ENCODE measurements around the gene PUS10. TPM values are rescaled to one million over a fixed set of nuclear protein-coding genes. Genes with fewer than 3 reads are reported as not detected.
"Not testable (repeated sequence)": the region's sequence is repeated elsewhere in the genome, so short reads cannot be mapped to it uniquely, and the experiment has no call there.

The PUS10 gene
- total and polyA plus RNA-seq, 4 donors = 3.3 to 5.6 (median 4.7) TPM

- peak; percentile 93 for ATAC-seq (ENCODE audit: low FRiP score)
- H3K27me3 ChIP-seq (ENCODE audit: control insufficient read depth in 1 of 2, insufficient read depth in 2 of 2, low read length in 1 of 2) = no peaks in the 10 kb centered on the region
- intact Hi-C loops (cut with DNase I) = loop anchor here in 1 of 2 donors (5.0 kb wide), 1 partner anchor 50 kb away; the partner anchor contains the start of gene SANBR
- peak overlapping the region; percentile 30 to 73 for H3K27ac ChIP-seq (ENCODE audit: low read depth in 1 of 2, low read length in 2 of 2)
- H3K4me3 ChIP-seq (ENCODE audit: low read length in 2 of 2) = peak overlapping the region; percentile 95
- peaks cover 0 to 2% of the 10 kb centered on the region in 2 donors for H3K4me1 ChIP-seq (ENCODE audit: control insufficient read depth in 1 of 2, insufficient read depth in 2 of 2, low read length in 2 of 2)
- H3K9me3 ChIP-seq (ENCODE audit: control insufficient read depth, low read length) = no peaks in the 10 kb centered on the region
- no peaks in the 10 kb centered on the region for H3K36me3 ChIP-seq (ENCODE audit: control insufficient read depth in 1 of 2, insufficient read depth in 2 of 2, low read length in 1 of 2)
- WGBS, 2 donors = 0% methylated on average over 27 of the region's 27 CpGs
- peak; percentile 82 to 86 for DNase-seq
These were observed 976 bp downstream of the PUS10 start for GRCh38 chr2:61017003-61017555.

DNA sequence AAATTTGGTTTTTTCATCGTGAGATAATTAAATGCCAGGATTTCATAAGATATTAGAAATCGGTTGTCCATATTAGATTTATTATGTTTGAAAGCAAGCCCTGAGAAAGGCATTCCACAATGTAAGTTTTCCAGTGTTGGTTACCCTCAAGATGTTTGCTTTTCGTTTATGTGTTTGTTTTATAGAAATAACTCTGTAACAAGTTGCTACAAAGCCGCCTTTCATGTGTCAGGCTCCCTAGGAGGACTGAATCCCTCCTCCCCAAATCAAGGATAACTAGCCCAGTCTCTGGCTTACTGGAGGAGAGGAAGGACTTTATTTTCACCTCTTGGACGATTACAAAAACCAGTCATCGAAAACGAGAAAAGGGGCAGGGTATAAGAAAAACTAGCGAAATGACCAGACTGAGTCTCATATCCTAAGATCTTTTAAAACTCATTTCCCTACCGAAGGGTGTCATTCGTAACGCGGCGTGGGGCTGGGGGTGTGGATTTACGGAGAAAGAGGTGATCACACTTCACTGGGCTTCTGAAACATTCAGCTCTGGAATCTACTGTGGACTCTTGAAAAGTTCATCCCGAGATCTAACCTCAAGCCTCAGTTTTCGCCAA is 1.6 kb downstream of the PUS10 start:
- 1% methylated on average over 16 of the region's 16 CpGs for WGBS, 2 donors
- H3K4me1 ChIP-seq (ENCODE audit: control insufficient read depth in 1 of 2, insufficient read depth in 2 of 2, low read length in 2 of 2) = peaks cover 0 to 2% of the 10 kb centered on the region in 2 donors
- DNase-seq (no peak), ATAC-seq (ENCODE audit: low FRiP score) (no peak)
- no peaks in the 10 kb centered on the region for H3K9me3 ChIP-seq (ENCODE audit: control insufficient read depth, low read length)
- no peaks in the 10 kb centered on the region for H3K27me3 ChIP-seq (ENCODE audit: control insufficient read depth in 1 of 2, insufficient read depth in 2 of 2, low read length in 1 of 2)
- H3K4me3 ChIP-seq (ENCODE audit: low read length in 2 of 2) = peak overlapping the region; percentile 95
- H3K36me3 ChIP-seq (ENCODE audit: control insufficient read depth in 1 of 2, insufficient read depth in 2 of 2, low read length in 1 of 2) = no peaks in the 10 kb centered on the region
- intact Hi-C loops (cut with DNase I) = loop anchor here in 1 of 2 donors (5.0 kb wide), 1 partner anchor 51 kb away; the partner anchor contains the start of gene SANBR
- H3K27ac ChIP-seq (ENCODE audit: low read depth in 1 of 2, low read length in 2 of 2) = peak overlapping the region; percentile 30 to 73

DNA sequence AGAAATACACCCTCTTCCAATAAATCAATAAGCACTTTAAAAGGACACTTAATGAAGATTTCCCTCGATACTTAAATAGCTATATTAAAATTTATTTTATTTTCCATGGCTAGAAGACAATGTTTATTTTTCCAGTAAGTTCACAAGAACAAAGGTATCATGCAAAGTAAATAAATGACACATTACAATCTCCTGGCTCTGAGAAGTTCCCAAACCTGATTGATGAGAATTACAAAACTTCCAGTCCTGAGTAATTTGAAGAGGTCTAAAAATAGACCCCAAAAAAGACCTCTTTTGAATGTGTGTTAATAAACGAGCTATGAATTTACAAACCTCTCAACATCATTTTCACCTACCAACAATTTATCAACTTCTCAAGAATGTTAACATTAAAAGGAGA is 2.1 kb downstream of the PUS10 start:
- Histone ChIP-seq H3K27me3 (ENCODE audit: control insufficient read depth in 1 of 2, insufficient read depth in 2 of 2, low read length in 1 of 2) (no peaks in the 10 kb centered on the region), H3K27ac (ENCODE audit: low read depth in 1 of 2, low read length in 2 of 2) (no peak overlapping the region), H3K4me1 (ENCODE audit: control insufficient read depth in 1 of 2, insufficient read depth in 2 of 2, low read length in 2 of 2) (peaks cover 0 to 2% of the 10 kb centered on the region in 2 donors), H3K36me3 (ENCODE audit: control insufficient read depth in 1 of 2, insufficient read depth in 2 of 2, low read length in 1 of 2) (no peaks in the 10 kb centered on the region), H3K9me3 (ENCODE audit: control insufficient read depth, low read length) (no peaks in the 10 kb centered on the region), H3K4me3 (ENCODE audit: low read length in 2 of 2) (no peak overlapping the region)
- intact Hi-C loops (cut with DNase I) = loop anchor here in 1 of 2 donors (5.0 kb wide), 1 partner anchor 51 kb away; the partner anchor contains the start of gene SANBR
- ATAC-seq (ENCODE audit: low FRiP score) = no peak
- WGBS, 2 donors = 12 to 20% methylated on average over 2 of the region's 2 CpGs
- no peak for DNase-seq

- no peak for ATAC-seq (ENCODE audit: low FRiP score)
- no peak for DNase-seq
- WGBS, 2 donors = 72 to 73% methylated on average over 3 of the region's 3 CpGs
- H3K36me3 ChIP-seq (ENCODE audit: control insufficient read depth in 1 of 2, insufficient read depth in 2 of 2, low read length in 1 of 2) = no peaks in the 10 kb centered on the region
- peaks cover 0 to under 1% of the 10 kb centered on the region in 2 donors for H3K4me1 ChIP-seq (ENCODE audit: control insufficient read depth in 1 of 2, insufficient read depth in 2 of 2, low read length in 2 of 2)
- no peaks in the 10 kb centered on the region for H3K27me3 ChIP-seq (ENCODE audit: control insufficient read depth in 1 of 2, insufficient read depth in 2 of 2, low read length in 1 of 2)
- H3K27ac ChIP-seq (ENCODE audit: low read depth in 1 of 2, low read length in 2 of 2) = no peak overlapping the region
- no peak overlapping the region for H3K4me3 ChIP-seq (ENCODE audit: low read length in 2 of 2)
- H3K9me3 ChIP-seq (ENCODE audit: control insufficient read depth, low read length) = no peaks in the 10 kb centered on the region
- intact Hi-C loops (cut with DNase I) = loop anchor here in 1 of 2 donors (5.0 kb wide), 1 partner anchor 53 kb away; the partner anchor contains the start of gene SANBR
These were observed 3.3 kb downstream of the PUS10 start for GRCh38 chr2:61014763-61015162.

GRCh38 chr2:61013382-61013781 is 4.7 kb downstream of the PUS10 start:
- H3K27me3 ChIP-seq (ENCODE audit: control insufficient read depth in 1 of 2, insufficient read depth in 2 of 2, low read length in 1 of 2) = no peaks in the 10 kb centered on the region
- H3K9me3 ChIP-seq (ENCODE audit: control insufficient read depth, low read length) = no peaks in the 10 kb centered on the region
- intact Hi-C loops (cut with DNase I) = no loop called here
- WGBS, 2 donors = 57 to 60% methylated on average over 3 of the region's 3 CpGs
- no peak overlapping the region for H3K27ac ChIP-seq (ENCODE audit: low read depth in 1 of 2, low read length in 2 of 2)
- no peaks in the 10 kb centered on the region for H3K4me1 ChIP-seq (ENCODE audit: control insufficient read depth in 1 of 2, insufficient read depth in 2 of 2, low read length in 2 of 2)
- DNase-seq (no peak), ATAC-seq (ENCODE audit: low FRiP score) (no peak)
- no peak overlapping the region for H3K4me3 ChIP-seq (ENCODE audit: low read length in 2 of 2)
- no peaks in the 10 kb centered on the region for H3K36me3 ChIP-seq (ENCODE audit: control insufficient read depth in 1 of 2, insufficient read depth in 2 of 2, low read length in 1 of 2)

GRCh38 chr2:61012303-61012702 is 5.8 kb downstream of the PUS10 start:
- H3K27me3 ChIP-seq (ENCODE audit: control insufficient read depth in 1 of 2, insufficient read depth in 2 of 2, low read length in 1 of 2); H3K4me1 ChIP-seq (ENCODE audit: control insufficient read depth in 1 of 2, insufficient read depth in 2 of 2, low read length in 2 of 2); H3K4me3 ChIP-seq (ENCODE audit: low read length in 2 of 2); intact Hi-C loops (cut with DNase I); ATAC-seq (ENCODE audit: low FRiP score); DNase-seq; H3K9me3 ChIP-seq (ENCODE audit: control insufficient read depth, low read length); H3K27ac ChIP-seq (ENCODE audit: low read depth in 1 of 2, low read length in 2 of 2); H3K36me3 ChIP-seq (ENCODE audit: control insufficient read depth in 1 of 2, insufficient read depth in 2 of 2, low read length in 1 of 2): not testable (repeated sequence)
- WGBS, 2 donors = 45 to 60% methylated on average over 2 of the region's 2 CpGs

DNA sequence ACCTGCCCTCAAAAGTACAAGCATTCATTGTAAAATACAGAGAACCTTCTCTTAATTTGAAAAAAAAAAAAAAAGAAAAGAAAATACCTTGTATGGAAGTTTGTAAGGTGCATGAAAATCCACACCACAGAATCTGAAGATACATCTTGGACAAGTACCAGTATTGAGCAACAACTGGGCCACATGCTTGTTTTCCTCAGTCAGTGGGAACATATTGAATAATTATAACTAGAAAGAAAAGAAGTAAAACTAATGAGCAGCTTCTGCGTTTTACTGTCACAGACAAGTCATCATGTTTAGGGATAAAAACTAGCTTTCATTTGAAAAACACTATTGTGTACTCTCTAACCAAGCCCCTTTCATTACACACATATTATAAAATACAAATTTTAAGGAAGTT is 6.4 kb downstream of the PUS10 start:
- no peaks in the 10 kb centered on the region for H3K27me3 ChIP-seq (ENCODE audit: control insufficient read depth in 1 of 2, insufficient read depth in 2 of 2, low read length in 1 of 2)
- WGBS, 2 donors = 90% methylated on average over 1 of the region's 1 CpG
- no peak overlapping the region for H3K4me3 ChIP-seq (ENCODE audit: low read length in 2 of 2)
- DNase-seq = no peak
- no peaks in the 10 kb centered on the region for H3K9me3 ChIP-seq (ENCODE audit: control insufficient read depth, low read length)
- no peaks in the 10 kb centered on the region for H3K4me1 ChIP-seq (ENCODE audit: control insufficient read depth in 1 of 2, insufficient read depth in 2 of 2, low read length in 2 of 2)
- no peak overlapping the region for H3K27ac ChIP-seq (ENCODE audit: low read depth in 1 of 2, low read length in 2 of 2)
- intact Hi-C loops (cut with DNase I) = no loop called here
- no peaks in the 10 kb centered on the region for H3K36me3 ChIP-seq (ENCODE audit: control insufficient read depth in 1 of 2, insufficient read depth in 2 of 2, low read length in 1 of 2)
- no peak for ATAC-seq (ENCODE audit: low FRiP score)

GRCh38 chr2:61009355-61009754 is 8.7 kb downstream of the PUS10 start:
- Histone ChIP-seq H3K4me3 (ENCODE audit: low read length in 2 of 2) (no peak overlapping the region), H3K36me3 (ENCODE audit: control insufficient read depth in 1 of 2, insufficient read depth in 2 of 2, low read length in 1 of 2) (no peaks in the 10 kb centered on the region), H3K9me3 (ENCODE audit: control insufficient read depth, low read length) (no peaks in the 10 kb centered on the region), H3K4me1 (ENCODE audit: control insufficient read depth in 1 of 2, insufficient read depth in 2 of 2, low read length in 2 of 2) (no peaks in the 10 kb centered on the region), H3K27me3 (ENCODE audit: control insufficient read depth in 1 of 2, insufficient read depth in 2 of 2, low read length in 1 of 2) (no peaks in the 10 kb centered on the region), H3K27ac (ENCODE audit: low read depth in 1 of 2, low read length in 2 of 2) (no peak overlapping the region)
- ATAC-seq (ENCODE audit: low FRiP score) (no peak), DNase-seq (no peak)
- intact Hi-C loops (cut with DNase I) = loop anchor here in 1 of 2 donors (10.0 kb wide), 1 partner anchor 235 kb away; no protein-coding TSS in a partner anchor

All from aorta (tissue), 5 donors.